ENCODE data around the gene ATP6V0A4.

GRCh38 chr7:138801256-138801655, 3.3 kb upstream of the ATP6V0A4 start:
- TF ChIP-seq CTCF (conservative IDR thresholded peaks at IDR 0.05 in 1 of 2, IDR thresholded peaks at IDR 0.05 in 1 of 2; ENCODE audit: low read depth in 1 of 2, low read length in 2 of 2) (no peak), EZH2 (IDR thresholded peaks at IDR 0.05; ENCODE audit: low read length, missing control alignments) (no peak)

Measured in fibroblast of lung (primary cell).